ENCODE results near the gene RGMB.

Gene RGMB

GRCh38 chr5:98768160-98768959 is 5.1 kb upstream of the RGMB start:
- DNase-seq, result peak; percentile 3 to 56

- DNase-seq, result no peak
Observed at GRCh38 chr5:98768960-98769209, 4.6 kb upstream of the RGMB start.

- peak; percentile 49 to 51 for DNase-seq
Observed at GRCh38 chr5:98769210-98769958, 4.1 kb upstream of the RGMB start.

DNA sequence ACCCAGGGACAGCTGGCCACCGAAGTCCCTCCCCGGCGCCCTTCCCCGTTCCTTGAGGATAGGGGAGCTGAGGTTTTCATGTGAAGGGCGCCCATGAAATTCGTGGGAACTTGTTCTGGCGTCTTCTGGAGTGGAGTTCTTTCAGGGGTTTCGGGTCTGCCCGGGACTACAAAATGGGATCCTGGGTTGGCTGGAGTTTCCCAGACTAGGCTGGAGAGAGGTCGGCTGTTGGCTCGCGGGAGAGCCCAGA is 3.6 kb upstream of the RGMB start:
- no peak for DNase-seq

DNA sequence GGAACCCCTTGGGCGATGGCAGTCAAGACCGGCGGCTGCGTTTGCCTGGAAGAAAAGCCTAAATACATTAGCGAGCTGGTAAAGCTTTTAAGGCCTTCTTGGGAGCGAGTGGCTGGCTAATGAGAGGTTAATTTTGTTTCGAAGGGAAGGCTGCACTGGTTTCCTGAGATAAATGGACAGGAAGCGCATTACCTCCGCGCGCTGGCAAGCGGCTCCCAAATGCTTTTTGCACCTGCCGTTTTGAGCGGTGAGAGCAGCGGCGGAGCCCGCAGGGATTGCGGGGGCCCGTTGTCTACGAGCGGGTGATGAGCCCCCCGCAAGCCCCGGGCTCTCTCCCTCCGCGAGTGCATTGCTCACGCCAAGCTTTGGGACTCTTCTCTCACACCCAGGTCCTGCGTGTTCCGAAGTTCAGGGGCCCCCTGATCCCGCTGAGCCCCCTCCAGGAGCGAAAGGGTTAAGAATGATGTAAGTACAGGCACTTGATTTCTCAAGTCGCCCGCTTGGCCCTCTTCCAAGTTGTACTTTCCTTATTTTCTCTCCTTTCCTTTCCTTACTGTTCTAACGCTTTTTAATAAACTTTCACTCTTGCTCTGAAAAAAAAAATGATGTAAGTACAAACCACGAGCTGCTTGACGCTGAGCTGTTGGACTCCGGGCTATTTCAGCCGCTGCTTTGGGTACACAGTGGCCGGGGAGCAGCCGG is 3.1 kb upstream of the RGMB start:
- DNase-seq, result no peak

DNA sequence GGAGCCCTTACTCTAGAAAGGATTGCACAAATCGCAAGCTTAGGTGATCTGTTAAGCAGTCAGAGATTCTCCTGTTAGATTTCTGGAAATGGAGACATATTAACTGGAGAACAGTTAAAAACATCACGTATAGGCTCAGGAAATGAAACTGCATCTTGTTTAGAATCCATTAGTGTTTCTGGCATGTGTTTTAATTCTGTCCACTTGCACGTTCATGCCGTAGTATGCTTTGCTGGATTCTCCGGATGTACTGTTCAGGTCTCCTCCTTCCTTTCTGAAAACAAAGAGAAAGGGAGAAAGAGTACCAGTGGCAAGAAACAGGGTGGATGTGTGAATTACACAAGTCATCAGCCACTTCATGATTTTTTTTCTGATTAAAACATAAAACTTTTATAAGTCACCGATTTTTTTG is 2.5 kb upstream of the RGMB start:
- DNase-seq, result no peak

- peak; percentile 33 to 59 for DNase-seq
Observed at GRCh38 chr5:98771382-98772109, 1.9 kb upstream of the RGMB start.

GRCh38 chr5:98772415-98773213 is 849 bp upstream of the RGMB start:
- no peak for DNase-seq

DNA sequence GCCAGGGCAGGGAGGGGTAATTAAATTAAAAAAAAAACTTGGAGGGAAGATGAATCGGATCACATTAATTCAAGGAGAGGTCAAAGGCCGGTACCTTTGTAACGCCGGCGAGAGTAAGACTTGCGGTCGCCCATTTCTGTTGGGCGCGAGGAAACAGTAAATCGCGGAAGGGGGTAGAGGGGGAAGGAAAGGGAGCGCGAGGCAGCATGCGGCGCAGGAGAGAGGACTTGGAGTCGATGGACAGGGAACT is 324 bp upstream of the RGMB start:
- no peak for DNase-seq

DNA sequence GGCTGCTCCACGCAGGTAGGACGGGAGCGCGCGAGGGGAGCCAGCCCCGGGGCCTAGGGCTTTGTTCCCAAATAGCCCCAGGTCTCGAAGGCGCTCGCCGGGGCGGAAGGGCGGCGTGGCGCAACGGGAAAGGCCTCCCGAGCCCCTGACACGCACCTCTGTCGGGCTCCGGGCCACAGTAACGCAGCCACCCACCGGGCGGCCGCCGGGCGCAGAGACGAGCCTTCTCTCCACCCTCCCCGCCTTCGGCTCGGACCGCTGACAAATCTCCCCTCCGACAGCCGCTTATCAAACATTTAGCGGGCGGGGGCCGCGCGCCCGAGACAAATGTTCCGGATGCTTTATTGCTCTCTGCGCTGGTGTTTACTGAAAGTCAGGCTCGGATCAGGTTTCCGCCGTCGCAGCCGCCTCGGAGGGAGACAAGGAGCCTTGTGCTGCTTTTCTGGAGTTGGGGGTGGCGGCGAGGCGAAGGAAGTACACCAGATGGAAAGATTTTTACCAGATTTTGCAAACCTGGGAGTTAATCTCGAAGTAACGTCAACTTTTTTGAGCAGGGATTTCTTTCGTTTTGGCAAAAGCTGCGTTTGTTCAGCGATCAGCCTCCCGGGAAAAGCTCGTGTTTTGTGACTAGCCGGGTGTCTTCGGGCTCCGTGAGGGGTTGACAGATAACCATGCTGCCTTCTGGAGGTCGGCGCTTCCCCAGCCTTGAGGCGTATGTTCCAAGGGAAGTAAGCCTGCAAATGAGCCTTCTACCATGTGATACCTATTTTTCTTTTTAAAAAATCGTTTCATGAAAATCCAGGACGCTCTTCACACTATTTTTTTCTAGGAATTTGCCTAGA is 950 bp downstream of the RGMB start:
- DNase-seq, result peak; percentile 6 to 18

DNA sequence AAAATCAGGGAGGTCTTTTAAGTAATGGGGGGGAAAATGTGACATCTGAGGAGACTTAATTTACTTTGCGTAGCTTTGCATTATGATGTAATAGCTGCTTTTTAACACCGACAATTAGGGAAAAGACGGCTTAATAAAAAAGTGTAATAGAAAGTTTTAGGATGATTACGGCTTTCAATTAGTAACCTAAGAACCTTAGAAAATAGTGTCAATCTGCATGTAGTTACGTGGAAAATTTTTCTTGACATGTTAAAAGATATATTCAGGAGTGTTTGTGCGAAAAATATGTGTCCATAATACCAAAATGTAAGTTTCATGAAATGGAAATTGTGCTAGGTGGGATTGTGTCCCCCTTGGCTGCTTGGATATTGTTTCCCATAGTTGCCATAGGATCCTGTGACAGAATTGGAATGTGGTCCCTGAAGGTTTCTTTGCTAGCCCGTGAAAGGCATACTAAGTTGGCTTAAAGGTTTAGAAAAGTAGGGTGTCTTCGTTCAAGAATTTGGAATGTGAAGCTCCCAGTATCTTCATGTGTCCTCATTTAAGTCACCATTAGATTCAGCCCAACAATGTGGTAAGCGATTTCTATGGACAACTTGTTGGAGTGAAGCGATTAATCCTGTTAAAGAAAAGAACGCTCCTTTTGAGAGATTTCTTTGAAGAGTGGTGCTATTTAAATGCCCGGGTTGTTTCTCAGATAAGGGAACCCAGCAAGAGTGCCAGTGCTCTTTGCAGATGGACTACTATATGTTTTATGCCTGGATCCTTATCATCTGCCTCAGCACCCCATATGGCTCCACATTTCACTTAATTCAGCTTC is 2.0 kb downstream of the RGMB start:
- no peak for DNase-seq

DNA sequence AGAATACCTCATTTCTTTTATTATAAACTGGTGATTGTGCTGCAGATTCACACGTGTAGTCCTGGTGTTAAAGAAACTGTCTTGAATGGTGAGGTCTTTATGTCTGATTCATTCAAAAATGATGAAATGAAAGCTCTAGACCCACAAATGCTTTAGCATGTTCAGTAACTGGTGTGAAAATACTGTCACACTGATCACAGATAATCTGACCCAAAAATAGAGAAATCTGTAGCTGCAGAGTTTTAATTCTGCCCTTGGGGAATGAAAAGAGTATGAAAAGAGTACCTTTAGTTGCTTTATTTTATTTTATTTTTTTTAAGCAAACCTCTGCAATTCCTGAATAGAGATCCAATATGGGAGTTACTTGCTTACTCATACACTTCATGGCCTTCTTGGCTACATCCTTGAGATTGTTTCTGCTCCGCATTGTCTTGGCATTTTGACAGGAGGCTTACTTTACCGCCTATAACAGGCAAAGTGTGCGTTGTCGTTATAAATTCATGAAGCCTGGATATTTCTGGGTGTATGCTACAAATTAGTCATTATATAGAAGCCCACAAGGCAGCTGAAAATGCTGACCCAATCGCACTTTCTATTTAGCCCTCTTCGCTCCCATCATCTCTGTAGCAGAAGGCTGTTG is 2.7 kb downstream of the RGMB start:
- DNase-seq, result no peak

DNA sequence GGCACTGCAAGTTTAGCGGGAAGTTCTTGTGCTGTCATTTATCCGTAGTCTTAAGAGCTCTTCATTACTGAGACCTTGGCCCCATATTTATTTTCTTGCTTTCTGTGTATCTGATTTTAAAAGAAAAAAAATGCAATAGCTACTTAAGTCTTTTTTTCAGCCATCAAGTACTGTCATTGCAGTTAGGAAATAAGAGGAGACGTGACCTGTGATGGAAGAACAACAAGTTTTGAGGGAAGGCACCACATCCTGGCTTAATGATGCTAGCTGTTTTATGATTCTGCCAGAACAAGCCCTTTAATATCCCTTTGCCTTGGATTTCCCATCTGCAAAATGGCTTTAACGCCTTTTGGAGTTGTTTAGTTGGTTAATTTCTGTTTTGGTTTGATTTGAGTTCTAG is 3.8 kb downstream of the RGMB start:
- no peak for DNase-seq

GRCh38 chr5:98779264-98779877 is 5.9 kb downstream of the RGMB start:
- no peak for DNase-seq

DNA sequence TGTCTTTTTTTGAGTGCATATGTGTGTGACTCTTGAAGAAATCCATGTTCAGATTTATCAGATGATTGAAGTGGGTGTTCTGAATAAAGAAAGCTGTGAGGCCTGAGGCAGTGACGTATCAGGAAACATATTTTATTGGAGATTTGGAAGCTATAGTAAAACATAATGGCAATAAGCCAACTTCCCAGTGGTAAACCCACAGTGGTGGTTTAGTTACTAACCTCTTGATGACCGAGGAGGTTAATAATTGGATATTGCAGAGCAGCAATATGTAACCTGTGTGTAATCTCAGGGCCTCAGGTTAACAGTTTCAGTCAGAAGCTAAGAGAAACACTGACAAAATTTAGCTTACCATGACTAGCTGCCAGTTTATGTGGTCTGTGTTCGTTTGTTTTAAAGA is 6.9 kb downstream of the RGMB start:
- DNase-seq, result no peak

DNA sequence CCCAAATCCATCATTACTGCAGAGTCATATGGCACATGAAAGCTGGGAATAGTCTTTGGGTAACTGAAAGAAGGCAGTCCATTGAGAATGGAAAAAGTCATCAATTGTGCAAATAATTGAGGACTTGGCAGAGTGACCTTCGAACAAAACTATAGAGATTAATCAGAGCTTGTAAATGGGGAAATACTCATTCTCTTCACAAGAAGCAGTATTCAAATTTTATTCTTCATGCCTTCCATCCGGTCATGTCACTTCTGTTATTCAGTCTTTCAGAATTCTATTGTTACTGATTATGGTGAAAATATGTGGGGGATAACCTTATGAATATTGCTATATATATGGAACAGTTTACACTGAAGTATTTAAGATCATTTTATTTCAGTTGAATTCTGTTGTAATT is 8.1 kb downstream of the RGMB start:
- no peak for DNase-seq

- DNase-seq, result no peak
Observed at GRCh38 chr5:98781964-98782363, 8.5 kb downstream of the RGMB start.

DNA sequence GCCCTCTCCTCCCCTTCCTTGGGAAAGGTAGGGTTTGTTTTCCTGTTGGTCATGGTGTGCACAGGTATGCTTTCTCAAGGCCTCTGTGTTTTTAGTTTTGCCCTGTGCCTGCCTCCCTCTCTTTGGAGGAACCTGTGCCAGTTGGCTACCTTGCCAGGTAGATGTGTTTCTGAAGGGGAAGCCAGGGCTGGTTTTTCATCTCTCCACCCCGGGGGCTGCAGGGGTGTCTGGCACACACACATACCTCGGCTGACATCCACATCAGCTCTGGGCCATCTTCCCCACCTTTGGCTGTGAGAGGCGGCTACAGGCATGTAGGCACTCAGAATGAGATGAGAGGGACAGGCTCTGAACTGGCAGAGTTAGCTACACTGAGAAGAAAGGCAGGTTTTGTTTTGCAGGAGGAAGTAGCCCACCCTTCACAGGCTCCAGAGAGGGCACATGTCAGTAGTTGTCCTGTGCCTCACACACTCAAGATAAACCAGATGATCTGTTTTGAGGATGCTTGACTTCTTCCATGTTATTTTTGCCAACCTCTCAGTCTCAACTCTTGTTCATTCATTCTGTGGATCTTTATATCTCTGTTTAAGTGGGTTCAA is 9.7 kb downstream of the RGMB start:
- no peak for DNase-seq

GRCh38 chr5:98784411-98784810 is 10.9 kb downstream of the RGMB start:
- DNase-seq, result no peak

DNA sequence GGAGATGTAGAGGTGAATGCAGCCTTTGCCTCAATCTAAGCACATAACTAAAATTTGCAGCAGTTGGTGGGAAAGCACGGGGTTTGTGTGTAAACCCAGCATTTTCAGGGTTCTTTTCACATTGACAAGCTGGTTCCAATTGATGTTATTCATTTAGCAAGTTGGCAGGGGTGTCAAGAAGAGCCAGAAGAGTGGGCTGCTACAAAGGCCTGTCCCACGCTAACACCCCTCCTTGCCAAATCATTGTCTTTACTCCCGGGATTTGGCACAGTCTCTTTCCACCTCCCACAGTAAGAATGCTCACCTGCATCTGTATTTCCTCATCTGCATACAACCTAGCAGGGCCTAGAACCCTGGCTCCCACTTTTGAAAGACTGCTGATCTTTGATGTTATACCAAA is 11.8 kb downstream of the RGMB start:
- no peak for DNase-seq

Measured in NCI-H1930 (cell line).